HG03066 (cell line): Measurements from ENCODE around the gene CCDC157.

Experiments
- ATAC-seq: cut with Tn5 transposase; IDR thresholded peaks from one replicate; pipeline ENCODE4 v1.9.1; 2021; ENCODE audit warnings: low read depth; ENCODE audit not compliant: unreplicated experiment

CCDC157 gene

DNA sequence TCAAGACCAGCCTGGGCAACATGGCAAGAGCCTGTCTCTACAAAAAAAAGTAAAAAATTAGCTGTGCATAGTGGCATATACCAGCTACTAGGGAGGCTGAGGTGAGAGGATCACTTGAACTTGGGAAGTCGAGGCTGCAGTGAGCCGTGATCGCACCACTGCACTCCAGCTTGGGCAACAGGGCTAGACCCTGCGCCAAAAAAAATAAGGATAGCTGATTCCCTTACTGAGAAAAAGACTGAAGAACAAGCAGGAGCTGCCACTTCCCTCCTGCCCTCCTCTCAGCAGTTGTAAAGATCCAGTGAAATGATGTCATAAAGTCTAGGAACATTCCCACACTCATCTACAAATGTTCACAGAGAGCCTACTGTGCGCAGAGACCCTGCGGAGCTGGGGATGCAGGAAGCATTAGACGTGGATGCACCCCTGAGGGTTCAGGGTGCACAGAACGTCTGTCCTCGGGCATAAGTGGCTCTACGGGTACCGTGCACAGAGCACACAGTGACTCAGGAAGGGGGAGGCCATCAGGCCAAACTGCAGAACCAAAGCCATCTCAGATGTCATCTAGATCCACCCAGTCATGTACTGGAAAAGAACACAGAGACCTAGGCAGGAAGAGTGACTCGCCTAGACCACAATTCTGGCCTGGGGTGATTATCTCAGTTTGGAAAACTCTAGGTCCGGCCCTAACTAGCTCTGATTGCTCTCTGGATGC is 51.7 kb downstream of the CCDC157 start:
- no peak for ATAC-seq

DNA sequence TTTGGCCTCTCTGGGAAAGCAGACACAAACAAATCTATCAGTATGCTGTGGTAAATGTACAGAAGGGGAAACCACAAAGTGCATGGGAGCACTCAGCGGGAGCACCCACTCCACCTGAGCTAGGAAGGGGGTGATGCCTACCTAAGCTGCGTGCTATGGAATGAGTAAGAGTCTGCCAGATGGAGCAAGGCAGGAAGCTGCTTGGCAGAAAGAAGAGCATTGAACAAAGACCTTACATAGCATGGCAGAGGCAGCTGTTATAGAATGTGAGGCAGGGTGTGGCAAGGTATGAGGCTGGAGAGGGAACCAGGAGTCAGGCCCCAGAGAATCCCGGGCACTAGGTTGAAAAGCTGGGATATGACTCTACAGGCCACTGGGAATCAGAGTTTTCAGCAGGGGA is 55.0 kb downstream of the CCDC157 start:
- no peak for ATAC-seq

DNA sequence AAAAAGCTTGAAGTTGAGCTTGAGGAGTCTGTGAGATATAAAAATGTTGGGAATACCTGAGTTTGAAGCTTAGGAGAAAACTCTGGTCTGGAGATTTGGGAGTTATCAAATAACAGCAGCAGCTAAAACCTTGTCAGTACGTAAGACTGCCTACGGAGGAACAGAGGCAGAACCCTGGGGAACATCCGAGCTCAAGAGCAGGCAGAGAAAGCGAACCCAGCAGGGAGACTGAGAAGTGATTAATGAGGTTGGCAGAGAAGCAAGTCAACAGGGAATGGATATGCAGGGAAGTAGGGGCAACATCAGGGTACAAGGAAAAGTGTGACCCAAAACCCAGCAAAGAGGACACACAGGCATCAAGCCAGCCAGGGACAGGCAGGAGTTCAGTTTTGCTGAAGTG is 56.2 kb downstream of the CCDC157 start:
- no peak for ATAC-seq

DNA sequence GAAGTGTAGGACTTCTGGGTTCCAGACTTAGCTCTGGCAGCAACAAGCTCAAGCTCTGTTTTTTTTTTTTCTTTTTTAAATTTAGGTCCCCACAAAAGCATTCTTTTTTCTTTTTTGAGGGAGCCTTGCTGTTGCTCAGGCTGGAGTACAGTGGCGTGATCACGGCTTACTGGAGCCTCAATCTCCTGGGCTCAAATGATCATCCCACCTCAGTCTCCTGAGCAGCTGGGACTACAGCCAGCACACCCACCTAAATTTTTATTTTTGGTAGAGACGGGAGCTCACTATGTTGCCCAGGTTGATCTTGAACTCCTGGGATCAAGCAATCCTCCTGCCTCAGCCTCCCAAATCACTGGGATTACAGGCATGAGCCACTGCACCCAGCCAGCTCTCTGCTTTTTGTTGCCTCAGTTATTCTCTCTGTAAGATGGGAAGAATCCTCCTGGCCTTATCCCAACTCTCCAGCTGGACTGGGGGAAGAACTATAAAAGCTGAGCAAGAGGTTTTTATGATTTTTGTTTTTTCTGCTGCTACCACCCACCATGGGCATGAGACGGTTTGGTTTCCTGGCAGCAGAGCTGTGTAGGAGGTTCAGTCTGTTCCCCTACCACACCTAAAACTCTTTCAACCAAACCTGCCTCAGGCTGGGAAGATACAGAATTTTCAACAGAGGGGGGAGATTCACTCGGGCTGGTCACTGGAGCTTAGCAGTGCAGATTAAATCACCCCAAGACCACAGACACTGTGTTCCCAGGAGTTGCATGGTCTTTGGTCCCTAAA is 57.1 kb downstream of the CCDC157 start:
- no peak for ATAC-seq

DNA sequence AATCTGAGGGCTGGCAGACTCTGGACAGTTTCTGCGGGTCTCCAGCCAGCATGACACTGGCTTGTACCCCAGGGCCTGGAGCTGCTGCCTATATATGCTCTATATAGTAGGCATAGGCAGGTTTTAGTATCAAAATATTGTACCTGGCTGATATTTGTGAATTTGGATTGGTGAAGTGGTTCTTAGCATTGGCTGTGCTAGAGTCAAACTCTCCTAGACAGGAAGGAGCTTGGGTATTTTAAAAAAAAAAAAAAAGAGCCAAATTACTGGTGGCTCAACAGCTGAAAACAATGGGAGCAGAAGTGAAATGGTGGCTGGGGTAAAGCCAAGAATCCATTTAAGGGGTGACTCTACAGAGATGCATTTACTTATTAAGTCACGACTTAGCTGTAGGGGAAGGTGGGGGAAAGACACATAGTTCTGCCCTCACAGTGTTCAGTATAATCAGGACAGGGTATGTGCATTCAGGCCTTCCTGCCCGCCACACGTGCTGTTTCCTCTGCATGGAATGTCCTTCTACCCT is 57.8 kb downstream of the CCDC157 start:
- ATAC-seq: no peak

DNA sequence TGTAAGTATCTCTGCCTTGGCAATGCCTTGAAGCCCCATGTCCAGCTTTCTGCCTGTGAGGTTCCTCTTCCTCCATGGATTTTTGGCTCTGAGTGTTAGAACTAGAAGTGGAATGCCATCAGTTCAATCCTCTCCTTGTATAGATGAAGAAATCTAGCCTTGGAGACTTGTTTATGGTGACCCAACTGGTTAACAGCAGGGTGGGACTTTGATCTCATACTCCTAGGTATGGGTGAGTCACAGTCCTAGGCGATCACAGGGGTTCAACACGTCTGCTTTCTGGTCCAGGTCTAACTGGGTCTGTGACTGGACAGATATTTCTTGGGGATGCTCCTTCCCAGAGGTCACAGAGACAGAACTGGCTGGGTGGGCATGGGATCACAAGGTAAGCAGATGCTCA is 59.6 kb downstream of the CCDC157 start:
- no peak for ATAC-seq

DNA sequence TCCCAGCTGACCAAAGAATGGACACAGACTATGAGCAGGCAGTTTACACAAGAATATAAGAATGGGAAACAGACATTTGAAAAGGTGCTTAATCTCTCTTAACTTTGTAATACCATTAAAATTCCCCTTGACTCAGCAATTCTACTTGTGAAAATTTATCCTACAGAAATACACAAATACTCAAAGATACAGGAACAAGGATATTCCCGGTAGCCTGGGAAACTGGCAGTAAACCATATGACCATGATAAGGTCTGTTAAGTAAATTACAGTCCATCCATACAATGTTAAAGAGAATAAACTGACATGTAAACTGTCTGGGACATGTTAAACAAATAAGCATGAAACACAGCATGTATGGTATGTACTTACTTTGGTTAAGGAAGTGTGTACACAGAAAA is 60.0 kb downstream of the CCDC157 start:
- ATAC-seq: no peak

DNA sequence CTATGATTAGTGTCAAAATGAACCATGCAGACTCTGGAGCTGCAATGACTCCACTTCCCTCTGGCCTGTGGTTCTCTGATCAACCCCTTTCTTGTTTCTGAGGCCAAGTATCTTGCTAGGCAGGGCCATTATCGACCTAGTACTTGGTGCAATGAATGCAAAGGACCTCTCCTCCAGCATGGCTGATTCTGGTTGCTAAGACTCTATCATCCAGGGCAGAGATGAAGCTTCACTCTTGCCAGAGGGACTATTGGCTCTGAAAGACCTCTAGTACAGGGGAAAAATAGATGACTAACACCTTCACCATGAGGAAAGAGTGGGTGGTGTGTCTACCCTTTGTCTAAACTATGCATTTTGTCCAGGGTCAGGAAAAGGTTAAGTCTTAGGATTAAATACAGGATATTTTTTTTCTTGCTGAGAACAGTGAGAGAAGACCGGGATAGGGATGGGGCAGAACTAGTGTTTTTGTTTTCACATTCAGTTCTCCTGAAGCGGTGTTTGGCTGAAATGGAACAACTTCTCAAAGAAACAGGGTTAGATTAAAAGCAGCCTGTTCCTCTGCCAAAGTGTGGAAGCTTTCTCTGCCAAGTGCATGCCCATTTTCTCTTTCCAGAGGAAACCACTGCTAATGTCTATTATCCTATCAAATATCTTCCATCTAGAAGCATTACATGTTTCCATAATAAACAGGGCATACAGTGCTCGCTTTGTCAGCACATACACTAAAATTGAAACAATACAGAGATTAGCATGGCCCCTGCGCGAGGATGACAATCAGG is 63.7 kb downstream of the CCDC157 start:
- ATAC-seq: no peak

DNA sequence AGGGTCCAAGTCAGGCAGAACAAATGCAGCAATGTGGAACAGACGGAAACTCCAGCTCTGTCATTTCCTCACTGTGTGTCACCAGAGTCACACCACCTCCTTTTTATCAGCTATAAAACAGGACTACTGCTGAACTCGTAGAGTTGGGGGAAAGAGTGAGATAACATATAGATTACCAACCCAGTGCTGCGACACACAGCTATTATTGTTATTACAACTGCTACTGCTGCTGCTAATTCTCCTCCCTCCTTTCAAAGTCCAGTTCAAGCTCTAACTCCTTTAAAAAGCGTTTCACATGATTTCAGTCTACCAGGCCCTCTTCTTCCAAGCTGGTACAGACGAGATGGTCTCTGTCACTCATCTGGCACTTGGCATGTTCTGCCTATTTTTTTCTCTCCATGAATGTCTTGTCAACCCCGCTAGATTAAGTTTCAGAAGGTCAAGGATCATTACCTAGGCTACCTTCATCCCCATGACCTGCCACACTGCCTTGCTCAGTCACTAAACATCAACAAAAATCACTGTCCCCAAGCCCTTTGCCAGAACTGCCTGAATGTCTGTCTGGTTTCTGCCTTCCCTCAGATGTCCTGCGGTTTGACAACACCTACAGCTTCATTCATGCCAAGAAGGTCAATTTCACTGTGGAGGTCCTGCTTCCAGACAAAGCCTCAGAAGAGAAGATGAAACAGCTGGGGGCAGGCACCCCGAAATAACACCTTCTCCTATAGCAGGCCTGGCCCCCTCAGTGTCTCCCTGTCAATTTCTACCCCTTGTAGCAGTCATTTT is 65.1 kb downstream of the CCDC157 start:
- no peak for ATAC-seq

DNA sequence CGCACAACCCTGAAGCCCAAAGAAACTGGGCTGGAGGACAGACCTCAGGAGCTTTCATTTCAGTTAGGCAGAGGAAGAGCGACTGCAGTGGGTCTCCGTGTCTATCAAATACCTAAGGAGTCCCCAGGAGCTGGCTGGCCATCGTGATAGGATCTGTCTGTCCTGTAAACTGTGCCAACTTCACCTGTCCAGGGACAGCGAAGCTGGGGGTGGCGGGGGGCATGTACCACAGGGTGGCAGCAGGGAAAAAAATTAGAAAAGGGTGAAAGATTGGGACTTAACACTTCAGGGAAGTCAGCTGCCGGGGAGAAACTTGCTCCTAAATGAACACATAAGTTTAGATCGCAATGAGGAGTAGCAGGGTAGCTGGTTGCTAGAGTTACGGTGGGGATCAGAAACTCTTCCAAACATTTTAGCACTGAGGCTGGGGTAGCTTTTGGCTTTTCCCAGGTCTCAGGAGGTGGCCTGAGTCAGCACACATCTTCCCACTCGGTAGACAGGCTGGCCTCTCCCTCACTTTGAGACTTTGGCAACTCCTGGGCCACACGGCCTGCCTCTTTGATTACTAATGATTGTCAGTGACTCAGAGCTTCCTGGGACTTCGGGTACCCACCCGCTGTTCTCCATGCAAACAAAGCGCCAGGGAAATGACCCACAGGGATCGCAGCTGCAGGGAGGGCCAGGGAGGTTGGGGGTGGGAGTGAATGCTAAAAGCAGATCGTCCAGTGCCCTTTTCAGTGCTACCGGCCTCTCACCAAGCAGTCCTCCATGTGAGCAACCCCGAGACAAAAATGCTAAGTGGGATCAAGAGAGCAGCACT is 65.9 kb downstream of the CCDC157 start:
- no peak for ATAC-seq

DNA sequence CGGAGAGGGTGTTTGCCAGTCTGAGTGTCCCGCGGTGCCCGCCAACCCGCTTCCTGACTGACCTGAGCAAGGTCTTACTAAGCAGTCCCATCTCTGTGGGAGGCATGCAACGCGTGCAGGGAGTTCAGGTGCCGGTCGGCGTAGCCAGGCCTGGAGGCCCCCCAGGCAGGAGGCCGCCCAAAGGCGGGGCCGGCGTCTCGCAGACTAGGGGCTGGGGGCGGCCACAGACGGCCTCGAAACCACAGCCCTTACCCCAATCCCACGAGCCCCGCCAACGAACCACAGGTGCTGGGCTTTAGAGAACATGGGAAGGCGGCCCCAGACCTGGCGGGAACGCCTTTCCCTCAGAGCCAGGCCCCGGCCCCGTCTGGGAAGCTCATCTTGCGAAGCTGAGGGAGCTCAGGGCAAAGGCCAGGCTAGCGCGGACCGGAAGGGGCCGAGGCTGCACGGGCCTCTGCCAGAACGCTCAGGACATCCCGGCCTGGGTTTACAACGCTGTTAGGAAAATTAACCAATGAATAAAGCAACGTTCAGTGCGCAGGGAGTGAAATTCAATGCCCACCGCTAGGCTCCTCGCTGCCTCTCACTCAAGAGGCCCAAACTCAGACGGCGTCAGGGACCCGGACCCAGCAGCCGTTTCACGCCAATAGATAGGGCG is 66.6 kb downstream of the CCDC157 start:
- ATAC-seq: peak; percentile 28

DNA sequence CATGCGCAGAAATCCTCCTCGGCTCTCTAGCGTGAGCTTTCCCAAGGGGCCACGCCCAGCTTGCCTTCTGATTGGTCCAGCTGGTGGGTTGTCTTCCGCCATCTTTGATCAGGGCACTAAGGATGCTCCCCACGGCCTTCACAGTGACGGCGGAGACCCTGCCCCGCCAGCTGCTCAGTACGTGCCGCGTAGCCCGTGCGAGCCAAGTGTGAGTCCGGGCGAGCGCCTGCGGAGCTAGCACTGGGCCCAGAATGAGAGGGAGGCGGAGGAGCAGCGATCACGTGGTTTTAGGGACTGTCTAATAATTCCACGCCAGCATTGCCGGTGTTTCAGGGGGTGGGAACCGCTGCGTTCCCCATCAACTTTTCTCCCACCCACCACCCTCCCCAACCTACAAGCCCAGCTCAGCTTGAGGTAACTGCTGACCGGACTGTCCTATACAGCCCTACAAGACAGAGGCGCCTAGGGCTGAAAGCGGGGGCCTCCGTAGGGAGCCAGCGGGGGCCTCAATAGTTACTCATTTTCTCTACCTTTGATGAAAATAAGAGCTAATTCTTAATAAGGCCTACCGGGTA is 67.2 kb downstream of the CCDC157 start:
- peak; percentile 84 for ATAC-seq

DNA sequence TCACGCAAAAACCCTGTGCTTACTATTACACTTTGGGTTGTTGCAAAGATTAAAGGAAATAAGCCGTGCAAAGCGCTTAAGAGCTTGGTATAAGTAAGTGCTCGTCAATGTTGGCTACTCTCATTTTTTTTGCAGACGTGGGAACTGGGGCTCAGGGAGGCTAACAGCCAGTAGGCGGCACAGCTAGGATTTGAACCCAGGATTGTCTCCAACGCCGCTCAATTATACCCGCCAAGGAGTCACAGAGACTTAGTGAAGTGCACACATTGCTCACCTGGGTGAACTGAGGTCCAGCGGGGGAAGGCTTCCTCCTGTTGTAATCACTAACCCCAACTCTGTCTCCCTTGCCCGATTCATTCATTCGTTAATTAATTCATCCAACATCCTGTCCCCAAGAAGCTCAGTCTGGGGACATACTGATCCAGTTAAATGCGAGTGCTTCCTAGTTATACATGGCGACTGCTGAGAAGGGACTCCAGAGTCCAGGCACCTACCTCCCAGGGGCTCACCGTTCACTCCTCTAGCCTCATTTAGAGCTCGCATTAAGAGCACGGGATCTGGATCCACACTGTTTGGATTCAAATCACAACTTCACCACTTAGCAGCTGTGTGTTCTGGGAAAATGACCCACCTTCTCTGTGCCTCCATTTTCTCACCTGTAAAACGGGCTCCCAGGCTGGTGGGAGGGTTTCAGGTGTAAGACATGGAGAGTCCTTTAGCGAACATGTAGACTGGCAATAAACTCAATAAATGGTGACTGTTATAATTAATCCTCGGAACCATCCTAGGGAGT is 67.9 kb downstream of the CCDC157 start:
- no peak for ATAC-seq

DNA sequence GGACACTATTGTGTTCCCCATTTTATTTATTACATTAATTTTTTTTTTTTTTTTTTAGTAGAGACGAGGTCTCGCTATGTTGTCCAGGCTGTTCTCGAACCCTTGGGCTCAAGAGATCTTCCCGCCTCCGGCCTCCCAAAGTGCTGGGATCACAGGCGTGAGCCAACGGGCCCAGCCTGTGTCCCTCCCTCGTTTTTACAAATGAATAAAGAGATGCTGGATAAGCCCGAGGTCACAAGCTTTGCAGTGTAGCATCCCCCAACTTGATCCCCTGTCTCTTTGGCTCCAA is 68.5 kb downstream of the CCDC157 start:
- ATAC-seq: no peak

DNA sequence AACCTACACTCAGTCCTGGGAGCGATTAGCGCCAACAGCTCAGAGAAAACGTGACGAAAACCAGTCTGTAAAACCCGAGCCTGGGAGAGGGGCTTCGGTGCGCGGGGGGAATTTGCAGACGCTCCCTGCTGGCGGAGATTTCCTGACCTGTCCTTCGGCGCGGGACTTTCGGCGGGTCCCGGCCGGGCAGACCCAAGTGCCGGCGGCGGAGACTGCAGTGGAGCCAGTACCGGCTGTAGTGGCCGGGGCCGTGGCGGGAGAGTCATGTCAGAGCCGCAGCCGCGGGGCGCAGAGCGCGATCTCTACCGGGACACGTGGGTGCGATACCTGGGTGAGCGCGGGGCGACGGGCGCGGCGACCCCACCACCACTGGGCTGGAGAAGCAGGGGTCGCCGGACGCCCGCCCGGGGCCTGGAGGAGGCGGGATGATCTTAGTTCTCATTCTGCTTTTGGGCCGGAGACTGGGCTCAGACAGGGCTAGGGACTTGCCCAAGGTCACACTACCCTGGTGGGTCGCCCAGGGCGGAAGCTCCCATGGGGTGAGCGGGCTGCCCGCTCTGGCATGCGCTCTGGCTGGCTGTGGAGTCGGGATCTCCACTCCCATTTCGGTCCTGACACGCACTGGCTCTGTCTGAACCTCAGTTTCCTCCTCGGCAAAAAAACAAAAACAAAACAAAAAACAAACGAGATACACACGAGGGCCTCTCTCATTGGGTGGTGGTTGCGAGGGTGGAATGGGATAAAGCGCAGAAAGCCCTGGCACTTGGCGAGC is 69.0 kb downstream of the CCDC157 start, which contains the start of gene MTFP1:
Gene MTFP1 (plus strand): TSS at position 153 of the 772 bp plus-strand sequence. CDS start 112 bp downstream, at position 265.
- ATAC-seq: no peak
